ENCODE measurements around the gene DDX39A.
"Not testable (repeated sequence)": the region's sequence is repeated elsewhere in the genome, so short reads cannot be mapped to it uniquely, and the experiment has no call there.

Gene DDX39A

GRCh38 chr19:14419106-14419813 lies at the start of gene DDX39A:
DDX39A (minus strand) TSS chr19:14419341; CDS start chr19:14413220, 6,121 bp downstream.
- DNase-seq = peak; percentile 94

DNA sequence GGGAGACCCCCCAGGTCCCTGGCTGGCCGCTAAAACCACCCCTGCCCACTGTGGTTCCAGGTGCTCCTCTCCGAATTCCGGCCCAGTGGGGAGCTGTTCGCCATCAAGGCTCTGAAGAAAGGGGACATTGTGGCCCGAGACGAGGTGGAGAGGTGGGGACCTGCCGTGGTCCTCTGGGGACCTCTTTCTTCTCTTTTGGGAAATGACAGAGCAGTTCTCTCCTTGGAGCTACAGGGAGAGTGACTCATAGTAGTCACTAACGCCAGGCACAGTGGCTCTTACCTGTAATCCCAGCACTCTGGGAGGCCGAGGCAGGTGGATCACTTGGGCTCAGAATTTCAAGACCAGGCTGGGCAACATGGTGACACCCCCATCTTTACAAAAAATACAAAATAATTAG lies 48.7 kb upstream of the DDX39A start:
- no peak for DNase-seq

- DNase-seq = no peak
Observed at GRCh38 chr19:14467391-14467790, 48.2 kb upstream of the DDX39A start.

DNA sequence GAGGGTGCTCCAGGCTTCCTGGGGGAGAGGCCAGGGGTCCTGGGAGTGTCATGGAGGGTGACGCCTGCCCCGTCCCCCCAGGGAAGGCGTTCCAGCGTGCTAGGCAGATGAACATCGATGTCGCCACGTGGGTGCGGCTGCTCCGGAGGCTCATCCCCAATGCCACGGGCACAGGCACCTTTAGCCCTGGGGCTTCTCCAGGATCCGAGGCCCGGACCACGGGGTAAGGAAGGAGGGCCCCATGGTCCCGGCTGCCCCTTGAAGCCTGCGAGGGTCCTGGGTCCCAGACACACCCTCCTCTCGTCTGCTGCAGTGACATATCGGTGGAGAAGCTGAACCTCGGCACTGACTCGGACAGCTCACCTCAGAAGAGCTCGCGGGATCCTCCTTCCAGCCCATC lies 44.6 kb upstream of the DDX39A start:
- no peak for DNase-seq

GRCh38 chr19:14462401-14462800 lies 43.3 kb upstream of the DDX39A start:
- not testable (repeated sequence) for DNase-seq

DNA sequence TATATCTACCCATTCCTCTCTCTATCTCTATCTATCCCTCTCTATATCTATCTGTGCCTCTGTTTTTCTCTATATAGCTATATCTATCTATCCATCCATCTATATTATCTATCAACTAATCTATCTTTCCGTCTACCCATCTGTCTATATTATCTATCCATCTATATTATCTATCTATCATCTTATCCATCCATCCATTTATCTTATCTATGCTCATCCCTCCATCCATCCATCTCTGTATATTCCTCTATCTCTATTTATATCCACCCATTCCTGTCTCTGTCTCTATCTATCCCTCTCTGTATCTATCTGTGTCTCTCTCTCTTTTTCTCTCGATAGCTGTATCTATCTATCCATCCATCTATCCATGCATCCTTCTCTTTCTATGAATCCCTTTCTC lies 41.8 kb upstream of the DDX39A start:
- no peak for DNase-seq

- DNase-seq = no peak
Observed at GRCh38 chr19:14459703-14460102, 40.6 kb upstream of the DDX39A start.

DNA sequence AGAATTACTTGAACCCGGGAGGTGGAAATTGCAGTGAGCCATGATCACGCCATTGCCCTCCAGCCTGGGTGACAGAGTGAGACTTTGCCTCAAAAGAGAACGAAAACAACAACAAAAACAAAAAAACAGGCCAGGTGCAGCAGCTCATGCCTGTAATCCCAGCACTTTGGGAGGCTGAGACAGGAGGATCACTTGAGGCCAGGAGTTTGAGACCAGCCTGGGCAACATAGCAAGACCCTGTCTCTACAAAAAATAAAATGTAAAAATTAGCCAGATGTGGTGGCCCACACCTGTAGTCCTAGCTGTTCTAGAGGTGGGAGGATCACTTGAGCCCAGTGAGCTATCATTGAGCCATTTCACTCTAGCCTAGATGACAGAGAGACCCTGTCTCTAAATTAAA lies 33.2 kb upstream of the DDX39A start:
- DNase-seq = not testable (repeated sequence)

- DNase-seq = no peak
Observed at GRCh38 chr19:14450876-14451275, 31.7 kb upstream of the DDX39A start.

DNA sequence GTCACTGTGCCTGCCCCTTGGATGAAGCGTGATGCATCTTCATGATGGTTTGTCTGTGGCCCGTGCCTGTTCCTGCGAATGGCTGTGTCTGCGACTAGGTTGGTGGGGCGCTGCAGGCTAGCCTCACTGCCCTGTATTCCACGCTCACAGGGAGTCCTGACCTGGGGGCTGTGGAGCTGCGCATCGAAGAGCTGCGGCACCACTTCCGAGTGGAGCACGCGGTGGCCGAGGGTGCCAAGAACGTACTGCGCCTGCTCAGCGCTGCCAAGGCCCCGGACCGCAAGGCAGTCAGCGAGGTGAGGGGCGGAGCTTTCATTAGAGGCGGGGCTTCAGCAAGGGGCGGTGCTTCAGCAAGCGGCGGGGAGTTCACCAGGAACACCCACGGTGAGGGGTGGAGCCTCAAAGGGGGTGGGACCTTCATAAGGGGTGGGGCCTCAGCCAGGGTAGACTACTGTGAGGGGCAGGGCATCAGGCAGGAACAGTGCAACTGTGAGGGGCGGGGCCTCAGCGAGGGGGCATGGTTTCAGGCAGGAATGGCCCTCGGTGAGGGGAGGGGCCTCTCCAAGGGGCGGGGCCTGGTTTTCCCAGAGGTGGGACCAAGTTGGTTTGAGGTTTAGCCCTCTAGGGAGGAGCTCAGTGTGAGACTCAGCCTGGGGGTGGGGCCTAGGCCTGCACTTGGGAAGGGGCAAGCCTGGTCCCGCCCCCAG lies 31.2 kb upstream of the DDX39A start:
- peak; percentile 55 for DNase-seq

- no peak for DNase-seq
Observed at GRCh38 chr19:14449321-14449720, 30.2 kb upstream of the DDX39A start.

DNA sequence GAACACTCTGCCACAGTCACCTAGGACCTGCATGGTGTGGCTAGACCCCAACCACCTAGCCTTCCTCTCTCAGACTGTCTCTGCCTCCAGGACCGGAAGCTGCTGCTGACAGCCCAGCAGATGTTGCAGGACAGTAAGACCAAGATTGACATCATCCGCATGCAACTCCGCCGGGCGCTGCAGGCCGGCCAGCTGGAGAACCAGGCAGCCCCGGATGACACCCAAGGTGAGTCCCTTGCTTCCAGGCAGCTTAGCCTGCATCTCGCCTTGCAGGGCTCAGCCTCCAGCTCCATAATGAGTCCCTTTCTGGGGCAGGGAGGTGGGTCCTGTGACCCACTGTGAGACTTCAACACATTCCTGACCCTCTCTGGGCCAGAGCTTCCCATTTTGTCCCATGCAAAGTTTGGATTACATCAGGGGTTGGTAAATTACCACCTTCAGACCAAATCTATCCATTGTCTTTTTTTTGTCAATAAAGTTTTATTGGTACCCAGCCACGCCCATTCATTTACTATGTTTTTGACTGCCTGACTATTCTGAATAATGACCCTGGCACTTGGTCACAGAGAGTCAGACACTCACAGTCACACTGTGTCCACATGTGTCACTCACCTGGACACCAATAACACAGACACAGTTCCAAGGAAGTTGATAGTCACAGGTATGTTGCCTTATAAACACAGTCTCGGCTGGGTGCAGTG lies 27.3 kb upstream of the DDX39A start:
- no peak for DNase-seq

DNA sequence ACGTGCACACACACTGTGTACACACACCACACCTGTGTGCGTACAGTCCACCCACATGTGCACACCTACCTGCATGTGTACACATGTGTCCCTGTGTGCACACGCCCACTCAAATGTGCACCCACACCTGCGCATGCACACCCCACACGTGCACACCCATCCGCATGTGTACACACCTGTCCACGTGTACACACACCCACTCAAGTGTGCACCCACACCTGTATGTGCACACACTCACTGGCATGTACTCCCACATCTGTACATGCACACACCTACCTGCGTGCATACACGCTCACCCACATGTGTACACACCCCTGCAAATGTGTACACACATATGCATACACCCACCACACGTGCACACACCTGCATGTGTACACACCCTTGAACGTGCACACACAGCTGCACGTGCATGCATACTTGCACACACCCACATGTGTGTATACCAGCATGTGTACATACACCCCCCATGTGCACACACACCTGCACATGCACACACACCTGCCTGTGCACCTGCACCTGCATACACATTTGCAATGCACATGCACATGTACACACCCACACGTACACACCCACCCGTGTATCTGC lies 24.6 kb upstream of the DDX39A start:
- no peak for DNase-seq

DNA sequence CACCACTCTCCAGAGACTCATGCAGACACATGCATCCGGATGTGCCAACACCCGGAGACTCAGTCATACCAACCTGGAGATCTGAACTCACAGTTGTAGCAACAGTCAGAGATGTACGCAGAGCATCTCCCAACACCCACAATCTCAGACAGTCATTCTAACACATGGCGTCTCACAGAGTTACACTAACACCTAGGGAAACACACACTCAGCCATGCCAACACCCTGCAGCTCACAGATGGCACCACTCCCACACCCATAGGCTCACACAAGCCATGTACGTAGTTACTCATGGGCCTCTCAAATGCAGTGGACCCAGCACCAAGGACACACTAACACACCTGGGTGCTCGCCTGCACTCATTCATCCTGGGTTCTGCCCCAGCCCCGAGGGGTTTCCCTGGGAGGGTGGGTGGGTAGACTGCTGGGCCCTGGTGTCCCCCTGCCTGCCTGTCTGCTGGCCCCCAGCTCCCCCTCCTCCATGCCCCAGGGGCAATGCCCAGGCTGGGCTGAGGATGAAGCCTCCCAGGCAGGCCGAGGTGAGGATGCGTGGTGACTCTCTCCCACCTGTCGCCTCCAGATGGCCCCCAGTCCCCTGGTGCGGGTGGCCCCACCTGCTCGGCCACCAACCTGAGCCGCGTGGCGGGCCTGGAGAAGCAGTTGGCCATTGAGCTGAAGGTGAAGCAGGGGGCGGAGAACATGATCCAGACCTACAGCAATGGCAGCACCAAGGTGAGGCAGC lies 23.9 kb upstream of the DDX39A start:
- DNase-seq = no peak

DNA sequence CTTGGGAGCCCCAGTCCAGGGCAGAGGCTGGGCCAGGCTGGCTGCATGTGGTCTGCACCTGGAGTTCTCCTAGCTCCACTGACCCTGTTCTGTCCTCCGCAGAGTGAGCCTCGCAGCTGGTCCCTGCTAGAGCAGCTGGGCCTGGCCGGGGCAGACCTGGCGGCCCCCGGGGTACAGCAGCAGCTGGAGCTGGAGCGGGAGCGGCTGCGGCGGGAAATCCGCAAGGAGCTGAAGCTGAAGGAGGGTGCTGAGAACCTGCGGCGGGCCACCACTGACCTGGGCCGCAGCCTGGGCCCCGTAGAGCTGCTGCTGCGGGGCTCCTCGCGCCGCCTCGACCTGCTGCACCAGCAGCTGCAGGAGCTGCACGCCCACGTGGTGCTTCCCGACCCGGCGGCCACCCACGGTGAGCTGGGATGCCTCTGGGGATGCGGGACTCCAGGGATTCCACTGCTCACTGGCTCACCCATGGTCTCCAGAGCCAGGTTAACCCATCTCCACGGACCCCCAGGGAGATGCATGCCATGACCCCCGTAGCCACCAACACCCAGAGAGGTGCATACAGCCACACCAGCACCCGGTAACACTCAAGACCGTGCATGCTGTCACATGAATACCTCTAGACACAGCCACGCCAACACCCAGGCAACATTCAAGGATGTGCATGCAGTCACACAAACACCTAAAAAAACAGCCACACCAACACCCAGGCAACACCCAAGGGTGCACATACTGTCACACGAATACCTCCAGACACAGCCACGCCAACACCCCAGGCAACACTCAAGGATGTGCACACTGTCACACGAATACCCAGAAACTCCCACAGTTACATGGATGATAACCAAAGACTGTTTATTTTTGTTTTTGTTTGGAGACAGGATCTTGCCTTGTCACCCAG lies 22.1 kb upstream of the DDX39A start:
- DNase-seq = no peak

DNA sequence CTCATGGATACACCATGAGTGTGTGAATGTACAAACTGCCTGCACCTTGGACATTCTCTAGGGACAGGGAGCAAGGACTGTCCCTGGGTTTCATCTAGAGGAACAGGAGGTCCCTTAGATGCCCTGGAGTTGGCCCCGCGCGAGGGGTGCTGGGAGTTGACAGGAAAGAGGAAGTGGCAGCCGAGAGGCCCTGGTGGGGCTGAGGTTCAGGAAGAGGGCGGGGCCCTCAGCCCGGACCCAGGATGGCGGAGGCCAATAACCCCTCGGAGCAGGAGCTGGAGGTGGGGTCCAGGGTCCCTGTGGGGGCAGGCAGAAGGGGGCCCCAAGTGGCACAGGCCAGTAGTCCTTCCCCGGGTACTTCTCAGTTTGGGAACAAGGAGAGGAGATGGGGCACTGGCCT lies 20.9 kb upstream of the DDX39A start:
- DNase-seq = peak; percentile 70

GRCh38 chr19:14439014-14439413 lies 19.9 kb upstream of the DDX39A start:
- no peak for DNase-seq

DNA sequence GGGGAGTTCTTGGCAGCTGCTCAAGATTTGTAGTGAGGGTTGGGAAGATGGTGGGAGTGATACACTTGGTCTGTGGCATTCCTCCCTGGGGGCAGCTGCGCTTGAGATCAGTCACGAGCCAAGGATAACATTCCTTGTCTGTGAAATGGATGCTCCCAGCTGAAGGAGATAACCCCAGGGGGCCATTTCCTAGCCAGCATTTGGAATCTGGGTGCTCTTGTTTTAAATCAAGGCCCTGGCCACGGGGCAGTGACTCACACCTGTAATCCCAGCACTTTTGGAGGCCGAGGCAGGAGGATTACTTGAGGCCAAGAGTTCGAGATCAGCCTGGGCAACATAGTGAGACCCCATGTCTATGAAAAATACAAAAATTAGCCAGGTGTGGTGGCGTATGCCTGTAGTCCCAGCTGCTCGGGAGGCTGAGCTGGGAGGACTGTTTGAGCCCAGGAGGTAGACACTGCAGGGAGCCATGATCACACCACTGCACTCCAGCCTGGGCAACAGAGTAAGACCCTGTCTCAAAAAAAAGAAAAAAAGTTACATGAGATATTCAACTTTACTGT lies 18.5 kb upstream of the DDX39A start:
- no peak for DNase-seq

DNA sequence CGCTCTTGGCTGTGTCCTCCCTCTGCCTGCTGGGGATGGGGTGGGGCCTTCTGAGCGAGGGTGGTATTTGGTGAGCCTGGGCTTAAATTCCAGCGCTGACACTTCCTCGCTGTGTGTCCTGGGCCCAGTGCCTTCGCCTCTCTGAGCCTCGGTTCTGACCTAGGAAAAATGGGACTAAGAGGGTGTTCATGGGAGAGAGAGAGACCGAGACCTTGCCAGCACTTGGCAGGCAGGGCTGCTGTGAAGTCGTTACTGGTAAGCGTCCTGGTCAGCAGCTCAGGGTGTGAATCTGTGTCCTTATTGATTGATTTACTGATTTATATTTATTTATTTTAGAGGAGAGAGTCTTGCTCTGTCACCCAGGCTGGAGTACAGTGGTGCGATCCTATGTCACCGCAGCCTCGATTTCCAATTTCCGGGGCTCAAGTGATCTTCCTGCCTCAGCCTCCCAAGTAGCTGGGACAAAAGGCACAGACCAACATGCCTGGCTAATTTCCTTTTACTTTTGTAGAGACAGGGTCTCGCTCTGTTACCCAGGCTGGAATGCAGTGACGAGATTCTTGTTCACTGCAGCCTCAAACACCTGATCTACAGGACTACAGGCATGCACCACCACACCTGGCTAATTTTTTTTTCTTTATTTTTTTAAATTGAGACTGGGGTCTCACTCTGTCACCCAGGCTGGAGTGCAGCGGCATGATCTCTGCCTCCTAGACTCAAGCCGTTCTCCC lies 16.3 kb upstream of the DDX39A start:
- DNase-seq = no peak

GRCh38 chr19:14434543-14435319 lies 15.6 kb upstream of the DDX39A start:
- no peak for DNase-seq
